Body of pancreas (tissue), 4 donors: ENCODE data around the gene PDE6H. TPM values are rescaled to one million over a fixed set of nuclear protein-coding genes. Genes with fewer than 3 reads are reported as not detected.

Source experiments
- ATAC-seq: fragments of 150-250 bp; one replicate; pipeline ENCODE4 v1.9.1; 2016
- DNase-seq, 4 donors: peaks; one replicate each; pipeline ENCODE4 v3.0.0-alpha.2; 2019
- H3K27ac ChIP-seq, 4 donors: fragments of 200-600 bp; sonication (generic); 1 replicate in 3 of 4; 2 replicates in 1 of 4; pipeline versions ENCODE4 v1.5.1 to v1.6.1; 2016 to 2019; ENCODE audit warnings: mild to moderate bottlenecking in 1 of 4, mixed read lengths in 1 of 4, moderate library complexity in 1 of 4
- H3K27me3 ChIP-seq, 2 donors: fragments of 200-600 bp; sonication (generic); one replicate each; pipeline ENCODE4 v1.6.0; 2016; ENCODE audit warnings: mild to moderate bottlenecking in 1 of 2
- H3K36me3 ChIP-seq, 2 donors: fragments of 200-600 bp; sonication (generic); replicated peaks in 1 of 2; 2 replicates each; pipeline ENCODE4 v1.5.1; 2016; ENCODE audit warnings: low read depth in 2 of 2; ENCODE audit not compliant: insufficient read depth in 1 of 2
- H3K4me1 ChIP-seq: fragments of 200-600 bp; sonication (generic); one replicate; pipeline ENCODE4 v1.6.0; 2016
- H3K4me3 ChIP-seq, 2 donors: fragments of 200-600 bp; sonication (generic); 1 replicate in 1 of 2; 2 replicates in 1 of 2; pipeline ENCODE4 v1.5.1; 2016 to 2019
- H3K9me3 ChIP-seq, 3 donors: fragments of 200-600 bp; sonication (generic); 1 replicate in 2 of 3; 2 replicates in 1 of 3; pipeline ENCODE4 v1.5.1; 2016
- POLR2A ChIP-seq, 3 donors: fragments of 450-650 bp; IDR thresholded peaks; one replicate each; pipeline ENCODE4 v1.6.1; 2016; ENCODE audit warnings: antibody characterized with exemption in 3 of 3, mild to moderate bottlenecking in 2 of 3
- WGBS, 2 donors: methylation state at CpG; one replicate each; pipeline ENCODE4 v1.1.5; 2017; 5-methylcytosine and 5-hydroxymethylcytosine counted together
- intact Hi-C: fragments of 100-400 bp; cut with DNase I; formaldehyde crosslinking; loops from one replicate; pipeline ENCODE4 v1.15.1; 2023
- total RNA-seq, 2 donors: library from RNA; depleted of rRNA; stranded (reverse); fragments of >200 nt; gene quantifications; one replicate each; pipeline ENCODE4 v1.1.0, GENCODE V29; 2016
- TF ChIP-seq, protein P1 (sequence below), 7 experiments: fragments of 450-650 bp in 4 of 7; fragments of 200-600 bp in 3 of 7; sonication (generic) in 3 of 7; IDR thresholded peaks; one replicate each; pipeline ENCODE4 v1.5.1; 2016 to 2019; ENCODE audit warnings: antibody characterized with exemption in 7 of 7

PDE6H gene
- total RNA-seq, 2 donors from 2014 or later: not detected

DNA sequence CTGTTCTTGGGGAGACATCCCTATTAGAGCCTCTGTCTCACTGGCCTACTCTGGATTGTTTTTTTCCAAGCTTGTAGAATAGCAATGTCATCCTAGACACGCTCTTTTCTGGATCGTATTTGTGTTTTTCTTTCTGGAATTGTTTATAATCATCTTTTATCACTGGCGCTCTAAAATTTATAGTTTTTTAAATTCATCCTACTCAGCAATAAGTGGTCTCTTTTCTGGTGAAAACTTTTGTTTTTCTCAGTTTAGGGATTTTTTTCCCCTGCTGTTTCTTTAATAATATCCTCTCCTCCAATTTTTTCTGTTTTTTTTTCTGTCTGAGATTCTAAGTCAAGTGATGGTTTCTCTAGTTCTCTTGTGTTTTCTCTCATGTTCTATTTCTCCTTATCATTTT, 25.2 kb downstream of the PDE6H start:
- ATAC-seq (no peak), DNase-seq (no peak)
- no peak for TF ChIP-seq POLR2A (IDR thresholded peaks at IDR 0.05)
- TF ChIP-seq, protein P1, sequence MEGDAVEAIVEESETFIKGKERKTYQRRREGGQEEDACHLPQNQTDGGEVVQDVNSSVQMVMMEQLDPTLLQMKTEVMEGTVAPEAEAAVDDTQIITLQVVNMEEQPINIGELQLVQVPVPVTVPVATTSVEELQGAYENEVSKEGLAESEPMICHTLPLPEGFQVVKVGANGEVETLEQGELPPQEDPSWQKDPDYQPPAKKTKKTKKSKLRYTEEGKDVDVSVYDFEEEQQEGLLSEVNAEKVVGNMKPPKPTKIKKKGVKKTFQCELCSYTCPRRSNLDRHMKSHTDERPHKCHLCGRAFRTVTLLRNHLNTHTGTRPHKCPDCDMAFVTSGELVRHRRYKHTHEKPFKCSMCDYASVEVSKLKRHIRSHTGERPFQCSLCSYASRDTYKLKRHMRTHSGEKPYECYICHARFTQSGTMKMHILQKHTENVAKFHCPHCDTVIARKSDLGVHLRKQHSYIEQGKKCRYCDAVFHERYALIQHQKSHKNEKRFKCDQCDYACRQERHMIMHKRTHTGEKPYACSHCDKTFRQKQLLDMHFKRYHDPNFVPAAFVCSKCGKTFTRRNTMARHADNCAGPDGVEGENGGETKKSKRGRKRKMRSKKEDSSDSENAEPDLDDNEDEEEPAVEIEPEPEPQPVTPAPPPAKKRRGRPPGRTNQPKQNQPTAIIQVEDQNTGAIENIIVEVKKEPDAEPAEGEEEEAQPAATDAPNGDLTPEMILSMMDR (IDR thresholded peaks at IDR 0.05): no peak
- Histone ChIP-seq H3K4me1 (peaks cover 6% of the 10 kb centered on the region), H3K27ac (no peak overlapping the region), H3K27me3 (no peaks in the 10 kb centered on the region), H3K9me3 (no peaks in the 10 kb centered on the region), H3K4me3 (no peak overlapping the region), H3K36me3 (no peaks in the 10 kb centered on the region)
- intact Hi-C loops: no loop called here
- 88 to 91% methylated on average over 3 of the region's 3 CpGs for WGBS, 2 donors

DNA sequence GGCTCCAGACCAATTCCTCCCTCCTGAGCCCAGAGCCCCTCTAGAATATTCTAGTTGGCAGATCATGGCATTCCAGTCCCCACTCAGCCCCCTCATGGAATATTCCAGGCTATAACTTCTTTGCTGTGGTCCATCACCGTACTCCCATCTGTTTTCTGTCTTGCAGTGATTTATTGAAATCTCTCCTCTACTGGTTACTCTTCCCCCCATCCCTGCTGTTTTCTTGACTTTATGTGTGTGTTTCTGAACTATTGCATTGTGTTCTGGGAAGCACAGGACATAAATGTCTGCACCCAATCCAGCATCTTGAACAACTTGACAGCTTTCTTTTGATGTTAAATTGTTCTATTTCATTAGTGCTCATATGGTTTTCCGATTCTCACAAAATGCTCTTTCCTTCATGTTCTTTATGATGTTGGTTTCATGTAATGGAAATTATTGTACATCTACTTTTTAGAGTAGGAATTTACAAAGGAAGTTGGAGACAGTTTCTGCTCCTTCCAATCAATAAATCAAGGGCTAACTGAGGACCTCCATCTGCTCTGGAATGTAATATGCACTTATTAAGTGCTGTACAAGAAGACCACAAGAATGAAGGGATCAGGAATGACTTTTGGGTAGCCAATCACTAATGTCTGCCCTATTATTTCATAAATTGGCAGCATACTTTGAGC, 26.3 kb downstream of the PDE6H start:
- DNase-seq: no peak
- H3K4me3 ChIP-seq: no peak overlapping the region
- 89% methylated on average over 2 of the region's 2 CpGs for WGBS, 2 donors
- intact Hi-C loops: no loop called here
- no peaks in the 10 kb centered on the region for H3K27me3 ChIP-seq
- ATAC-seq: no peak
- H3K4me1 ChIP-seq: peaks cover 6% of the 10 kb centered on the region
- H3K9me3 ChIP-seq: no peaks in the 10 kb centered on the region
- no peaks in the 10 kb centered on the region for H3K36me3 ChIP-seq
- H3K27ac ChIP-seq: no peak overlapping the region
- TF ChIP-seq, protein P1 (IDR thresholded peaks at IDR 0.05): no peak
- no peak for TF ChIP-seq POLR2A (IDR thresholded peaks at IDR 0.05)

DNA sequence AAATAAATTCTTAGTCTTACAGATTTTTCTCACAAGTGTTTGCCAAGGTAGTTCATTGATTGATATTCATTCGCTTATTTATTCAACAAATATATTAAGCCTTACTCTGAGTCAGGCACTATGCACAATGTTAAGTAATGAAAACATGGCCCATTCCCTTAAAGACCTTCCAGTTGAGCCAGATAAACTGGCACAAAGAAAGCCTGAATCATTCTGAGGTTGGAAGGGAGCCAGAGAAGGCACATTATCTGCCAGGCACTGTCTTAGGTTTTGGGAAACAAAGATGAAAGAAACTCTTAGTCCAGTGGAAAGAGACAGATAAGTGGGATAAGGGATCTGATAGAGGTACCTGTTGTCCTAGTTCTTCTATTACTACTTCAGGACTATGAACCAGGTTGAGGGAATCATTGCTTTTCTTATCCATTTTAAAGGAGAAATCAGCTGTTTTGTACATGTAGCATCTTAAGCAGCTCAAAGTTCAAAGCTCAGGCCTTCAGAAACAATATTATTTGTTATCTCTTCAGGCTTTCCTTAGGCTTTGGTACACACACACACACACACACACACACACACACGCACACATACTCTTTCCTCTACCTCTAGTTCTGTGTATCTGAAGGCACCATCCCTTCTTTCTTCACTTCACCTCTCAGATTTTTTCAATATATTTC, 27.0 kb downstream of the PDE6H start:
- intact Hi-C loops: loop anchor here (5.0 kb wide), 1 partner anchor 153 kb away; no protein-coding TSS in a partner anchor
- H3K36me3 ChIP-seq: no peaks in the 10 kb centered on the region
- H3K27me3 ChIP-seq: no peaks in the 10 kb centered on the region
- TF ChIP-seq POLR2A (IDR thresholded peaks at IDR 0.05): no peak
- TF ChIP-seq, protein P1 (IDR thresholded peaks at IDR 0.05): no peak
- no peak overlapping the region for H3K4me3 ChIP-seq
- WGBS, 2 donors: 42 to 47% methylated on average over 2 of the region's 2 CpGs
- H3K4me1 ChIP-seq: peaks cover 6% of the 10 kb centered on the region
- no peak overlapping the region for H3K27ac ChIP-seq
- DNase-seq (no peak), ATAC-seq (no peak)
- H3K9me3 ChIP-seq: no peaks in the 10 kb centered on the region

DNA sequence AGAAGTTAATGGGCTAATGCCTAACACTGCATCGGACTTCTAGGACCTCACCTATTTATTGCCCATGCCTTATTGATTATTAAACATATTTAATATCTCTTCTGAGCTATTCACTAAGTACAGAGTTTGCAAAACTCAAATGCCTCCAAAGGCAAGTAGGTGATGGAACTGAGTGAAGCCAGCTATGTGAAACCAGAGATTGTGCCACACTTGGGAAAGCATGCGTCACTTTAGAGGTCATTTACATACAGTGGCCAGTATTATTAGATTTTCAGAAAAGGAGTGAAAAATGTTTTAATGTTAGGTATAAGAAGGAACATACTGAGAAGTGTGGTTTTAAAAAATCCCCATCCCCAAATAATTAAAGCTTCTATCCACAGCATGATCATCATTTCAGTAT, 27.7 kb downstream of the PDE6H start:
- Histone ChIP-seq H3K9me3 (no peaks in the 10 kb centered on the region), H3K4me1 (peaks cover 6% of the 10 kb centered on the region), H3K36me3 (no peaks in the 10 kb centered on the region), H3K27me3 (no peaks in the 10 kb centered on the region), H3K4me3 (no peak overlapping the region), H3K27ac (no peak overlapping the region)
- no peak for TF ChIP-seq POLR2A (IDR thresholded peaks at IDR 0.05)
- TF ChIP-seq, protein P1 (IDR thresholded peaks at IDR 0.05): no peak
- intact Hi-C loops: loop anchor here (5.0 kb wide), 1 partner anchor 153 kb away; no protein-coding TSS in a partner anchor
- WGBS, 2 donors: 87 to 96% methylated on average over 2 of the region's 2 CpGs
- ATAC-seq (no peak), DNase-seq (no peak)
